ENCODE measurements around the gene NIPSNAP3A.

- TF ChIP-seq CTCF (IDR thresholded peaks at IDR 0.05) (no peak), POLR2AphosphoS5 (IDR thresholded peaks at IDR 0.05) (no peak)
Measured at GRCh38 chr9:104711604-104712003, 35.9 kb upstream of the NIPSNAP3A start.
